Hematopoietic multipotent progenitor cell treated with erythropoietin and hydrocortisone succinate and interleukin-3 and kit ligand, for 17 days (in vitro differentiated cells): ENCODE data around the gene ST3GAL3.
"Not testable (repeated sequence)": the region's sequence is repeated elsewhere in the genome, so short reads cannot be mapped to it uniquely, and the experiment has no call there.

Experiments
- DNase-seq: peaks from one replicate; pipeline ENCODE4 v3.0.0-alpha.2; 2015; ENCODE audit warnings: low spot score

Gene ST3GAL3

GRCh38 chr1:43703836-43704235 is 3.5 kb upstream of the ST3GAL3 start:
- DNase-seq, result no peak

GRCh38 chr1:43704838-43705237 is 2.5 kb upstream of the ST3GAL3 start:
- DNase-seq, result no peak

- DNase-seq, result no peak
Measured at GRCh38 chr1:43705334-43705733, 2.0 kb upstream of the ST3GAL3 start.

GRCh38 chr1:43705982-43706597 is 1.2 kb upstream of the ST3GAL3 start:
- DNase-seq, result no peak

- peak; percentile 15 for DNase-seq
Measured at GRCh38 chr1:43706598-43707189, 642 bp upstream of the ST3GAL3 start.

- no peak for DNase-seq
Measured at GRCh38 chr1:43708002-43708410, 670 bp downstream of the ST3GAL3 start.

- DNase-seq, result no peak
Measured at GRCh38 chr1:43711049-43711448, 3.7 kb downstream of the ST3GAL3 start.

GRCh38 chr1:43711524-43712386 is 4.4 kb downstream of the ST3GAL3 start:
- DNase-seq, result no peak

GRCh38 chr1:43716559-43717281 is 9.4 kb downstream of the ST3GAL3 start:
- DNase-seq, result no peak

GRCh38 chr1:43719063-43719462 is 11.7 kb downstream of the ST3GAL3 start:
- DNase-seq, result no peak

- DNase-seq, result not testable (repeated sequence)
Measured at GRCh38 chr1:43719670-43720419, 12.5 kb downstream of the ST3GAL3 start.

GRCh38 chr1:43722810-43723209 is 15.5 kb downstream of the ST3GAL3 start:
- DNase-seq, result no peak

- no peak for DNase-seq
Measured at GRCh38 chr1:43729816-43730463, 22.6 kb downstream of the ST3GAL3 start.

- peak; percentile 74 for DNase-seq
Measured at GRCh38 chr1:43731867-43732531, 24.7 kb downstream of the ST3GAL3 start.

GRCh38 chr1:43736819-43737218 is 29.5 kb downstream of the ST3GAL3 start:
- no peak for DNase-seq

- DNase-seq, result no peak
Measured at GRCh38 chr1:43742026-43742425, 34.7 kb downstream of the ST3GAL3 start.

GRCh38 chr1:43743206-43743605 is 35.9 kb downstream of the ST3GAL3 start:
- DNase-seq, result no peak

- no peak for DNase-seq
Measured at GRCh38 chr1:43747736-43748135, 40.4 kb downstream of the ST3GAL3 start.

- DNase-seq, result peak; percentile 15
Measured at GRCh38 chr1:43750083-43750482, 42.7 kb downstream of the ST3GAL3 start.

GRCh38 chr1:43753422-43753821 is 46.1 kb downstream of the ST3GAL3 start:
- no peak for DNase-seq

- no peak for DNase-seq
Measured at GRCh38 chr1:43754892-43755291, 47.6 kb downstream of the ST3GAL3 start.
